ENCODE data around the gene FAM151A.

DNA sequence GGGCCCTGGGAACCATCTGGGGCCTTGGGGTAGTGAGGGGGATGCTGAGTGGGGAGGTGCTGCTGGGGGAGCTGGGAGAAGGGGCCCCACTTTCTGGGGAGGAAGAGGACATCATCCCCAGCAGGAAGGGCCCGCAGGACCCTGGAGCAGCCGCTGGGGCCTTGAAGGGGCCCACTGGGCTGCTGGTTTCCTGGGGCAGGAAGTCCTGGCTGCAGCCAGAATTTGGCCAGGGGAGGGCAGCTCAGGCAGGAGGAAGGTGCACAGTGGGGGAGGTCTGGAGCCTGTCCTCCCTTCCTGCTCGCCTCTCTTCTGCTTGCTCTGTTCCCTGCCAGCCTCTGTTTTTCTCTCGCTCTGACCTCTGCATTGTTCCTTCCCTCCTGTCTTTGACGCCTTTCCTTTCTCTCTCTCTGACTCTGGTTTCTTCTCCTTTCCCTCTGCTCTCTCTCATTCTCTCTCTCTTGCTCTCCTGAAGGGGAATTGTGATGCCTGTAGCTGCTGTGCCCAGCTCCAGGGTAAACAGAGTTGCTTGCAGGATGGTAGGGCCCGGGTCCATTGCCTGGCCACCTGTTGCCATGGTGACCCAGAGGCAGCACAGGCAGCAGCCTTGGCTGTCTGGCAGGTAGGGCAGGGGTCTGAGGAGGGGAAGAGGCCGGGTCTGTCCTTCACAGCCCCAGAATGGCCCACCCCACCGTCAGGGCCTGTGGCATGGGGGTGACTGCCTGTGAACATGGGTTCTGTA, 51.4 kb downstream of the FAM151A start:
- TF ChIP-seq POLR2A (IDR thresholded peaks at IDR 0.05) (no peak), POLR2AphosphoS5 (IDR thresholded peaks at IDR 0.05) (no peak)
